ENCODE results near the gene MED27. TPM values are rescaled to one million over a fixed set of nuclear protein-coding genes. Genes with fewer than 3 reads are reported as not detected.

Gene MED27
- total RNA-seq, 2 experiments from 2014 or later = 31.3 to 32.9 TPM

DNA sequence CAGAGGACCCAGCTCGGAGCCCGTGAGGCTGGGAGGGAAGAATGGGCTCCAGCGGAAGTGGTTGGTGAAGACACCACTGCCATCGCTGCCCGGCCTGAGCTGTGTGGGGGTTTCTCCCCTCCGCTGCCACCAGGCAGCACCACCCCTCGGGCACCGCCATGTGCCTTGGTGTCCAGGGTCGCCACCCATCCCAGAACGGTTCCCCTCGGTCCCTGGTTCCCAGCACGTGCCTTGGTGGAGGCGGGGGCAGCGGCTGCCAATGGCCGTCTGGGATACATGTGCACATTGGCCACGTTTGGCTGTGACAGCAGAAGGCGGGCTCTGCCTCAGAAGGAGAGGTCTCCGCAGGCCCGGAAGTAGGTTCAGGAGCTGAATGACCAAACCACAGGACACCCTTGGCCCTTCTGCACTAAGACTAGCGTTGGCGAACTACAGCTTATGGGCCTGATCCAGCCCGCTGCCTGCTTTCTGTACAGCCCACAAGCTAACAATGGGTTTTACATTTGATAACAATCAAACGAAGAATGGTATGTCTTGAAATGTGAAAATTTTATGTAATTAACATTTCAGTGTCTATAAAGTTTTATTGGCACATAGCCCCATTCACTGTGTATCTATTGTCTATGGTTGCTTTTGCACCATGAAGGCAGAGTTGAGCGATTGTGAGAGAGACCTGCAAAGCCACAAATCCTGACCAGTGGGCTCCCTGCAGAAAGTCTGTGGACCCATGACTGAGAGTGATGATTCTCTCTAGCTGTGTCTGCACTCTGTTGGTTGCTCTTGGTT lies 248.1 kb downstream of the MED27 start:
- Mint-ChIP-seq H3K4me3 (no peak overlapping the region), H3K9me3 (peaks cover 7% of the 10 kb centered on the region), H3K36me3 (no peaks in the 10 kb centered on the region), H3K27me3 (peaks cover 14% of the 10 kb centered on the region), H3K27ac (no peak overlapping the region), H3K4me1 (no peaks in the 10 kb centered on the region)
- no peak for DNase-seq

DNA sequence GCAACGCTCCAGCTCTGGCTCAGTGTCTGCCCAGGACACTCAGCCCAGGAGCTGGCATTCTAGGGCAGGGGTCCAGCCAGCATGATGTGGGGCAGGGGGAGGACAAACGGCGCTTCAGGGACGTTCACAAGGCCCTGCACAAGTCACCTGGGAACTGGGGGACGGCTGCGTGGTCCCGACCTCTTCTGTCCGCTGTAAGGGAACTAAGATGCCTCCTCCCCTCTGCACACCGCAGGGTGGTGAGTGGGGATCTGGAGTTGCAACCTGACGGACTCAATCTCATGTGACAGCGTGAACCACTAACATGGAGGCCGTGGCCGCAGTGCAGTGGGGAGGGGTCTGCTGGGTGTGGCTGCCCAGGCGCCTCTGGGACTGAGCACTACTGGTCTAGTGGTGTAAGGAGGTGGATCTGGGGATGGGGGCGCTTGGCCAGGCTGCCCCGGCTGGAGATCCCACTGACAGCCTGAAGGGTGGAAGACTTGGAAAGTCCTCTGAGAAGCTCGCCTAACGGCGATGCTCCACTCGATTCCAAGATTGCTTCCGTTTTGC lies 251.8 kb downstream of the MED27 start:
- H3K36me3 Mint-ChIP-seq = no peaks in the 10 kb centered on the region
- no peak overlapping the region for H3K27ac Mint-ChIP-seq
- H3K9me3 Mint-ChIP-seq = no peaks in the 10 kb centered on the region
- DNase-seq = no peak
- H3K27me3 Mint-ChIP-seq = peaks cover 18% of the 10 kb centered on the region
- no peaks in the 10 kb centered on the region for H3K4me1 Mint-ChIP-seq
- H3K4me3 Mint-ChIP-seq = no peak overlapping the region

DNA sequence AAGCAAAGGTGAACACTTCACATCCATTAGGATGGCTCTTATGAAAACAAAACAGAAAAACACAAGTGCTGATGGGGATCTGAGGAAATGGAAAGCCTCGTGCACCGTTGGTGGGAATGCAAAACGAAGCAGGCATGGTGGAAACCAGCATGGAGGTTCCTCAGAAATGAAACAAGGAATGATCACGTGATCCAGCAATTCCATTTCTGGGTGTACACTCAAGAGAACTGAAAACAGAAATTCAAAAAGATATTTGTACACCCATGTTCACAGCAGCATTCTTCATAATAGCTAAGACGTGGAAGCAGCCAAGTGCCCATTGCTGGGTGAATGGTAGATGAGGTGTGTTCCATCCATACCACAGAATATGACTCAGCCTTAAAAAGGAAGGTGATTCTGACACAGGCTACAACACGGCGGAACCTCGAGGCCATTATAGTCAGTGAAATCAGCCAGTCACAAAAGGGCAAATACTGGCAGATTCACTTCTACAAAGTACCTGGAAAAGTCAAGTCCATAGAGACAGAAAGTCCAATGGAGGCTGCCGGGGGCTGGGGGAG lies 252.6 kb downstream of the MED27 start:
- H3K4me3 Mint-ChIP-seq = no peak overlapping the region
- H3K4me1 Mint-ChIP-seq = no peaks in the 10 kb centered on the region
- H3K27me3 Mint-ChIP-seq = peaks cover 18% of the 10 kb centered on the region
- H3K27ac Mint-ChIP-seq = no peak overlapping the region
- H3K9me3 Mint-ChIP-seq = no peaks in the 10 kb centered on the region
- no peaks in the 10 kb centered on the region for H3K36me3 Mint-ChIP-seq
- no peak for DNase-seq

DNA sequence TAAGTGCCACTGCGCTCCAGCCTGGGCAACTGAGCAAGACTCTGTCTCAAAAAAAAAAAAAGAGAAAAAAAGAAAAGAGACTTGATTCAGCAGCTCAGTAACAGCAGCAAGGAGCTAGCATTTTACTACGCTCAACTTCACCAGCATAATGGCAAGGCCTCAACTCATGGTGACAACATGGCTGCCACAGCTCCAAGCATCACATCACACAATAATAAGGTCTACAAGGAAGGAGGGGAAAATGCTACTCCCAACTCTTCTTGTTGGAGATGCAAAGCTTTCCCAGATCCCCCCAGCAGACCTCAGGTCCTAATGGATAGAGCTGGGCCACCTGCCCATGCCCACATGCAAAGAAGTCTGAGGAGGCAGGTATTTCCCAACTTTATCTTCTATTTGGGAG lies 253.6 kb downstream of the MED27 start:
- Mint-ChIP-seq H3K9me3 (no peaks in the 10 kb centered on the region), H3K36me3 (no peaks in the 10 kb centered on the region)

DNA sequence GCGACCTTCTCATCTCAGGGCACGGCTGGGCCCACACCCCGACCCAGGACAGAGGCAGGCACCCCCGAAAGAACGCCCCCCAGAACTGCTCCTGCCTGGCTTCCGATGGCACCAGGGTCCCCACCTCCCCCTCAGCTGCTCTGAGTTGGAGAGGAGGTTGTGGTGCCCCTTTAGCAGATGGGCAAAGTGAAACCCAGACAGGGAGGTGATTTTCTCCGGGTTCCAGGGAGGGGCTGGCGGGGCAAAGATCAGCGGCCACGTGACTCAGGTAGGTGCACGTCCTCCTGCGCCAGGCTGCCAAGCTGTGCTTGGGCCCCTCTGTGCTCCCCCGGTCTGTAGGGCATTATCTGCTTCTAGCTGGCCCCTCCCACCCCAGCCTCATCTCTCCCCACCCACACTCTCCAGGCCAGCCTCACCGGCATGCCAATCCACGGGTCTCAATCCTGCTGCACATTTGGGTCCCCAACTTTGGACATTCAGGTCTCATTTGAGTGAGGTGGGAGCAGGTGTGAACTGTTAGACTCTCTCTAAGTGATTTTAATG lies 254.6 kb downstream of the MED27 start:
- Mint-ChIP-seq H3K4me1 (no peaks in the 10 kb centered on the region), H3K27ac (no peak overlapping the region), H3K4me3 (no peak overlapping the region), H3K9me3 (no peaks in the 10 kb centered on the region), H3K27me3 (peaks cover 26% of the 10 kb centered on the region), H3K36me3 (no peaks in the 10 kb centered on the region)
- no peak for DNase-seq

More for the DNA sequence above, 253.6 kb downstream of the MED27 start:
- DNase-seq = no peak
- Mint-ChIP-seq H3K4me3 (no peak overlapping the region), H3K27ac (no peak overlapping the region), H3K27me3 (peaks cover 22% of the 10 kb centered on the region), H3K4me1 (no peaks in the 10 kb centered on the region)

DNA sequence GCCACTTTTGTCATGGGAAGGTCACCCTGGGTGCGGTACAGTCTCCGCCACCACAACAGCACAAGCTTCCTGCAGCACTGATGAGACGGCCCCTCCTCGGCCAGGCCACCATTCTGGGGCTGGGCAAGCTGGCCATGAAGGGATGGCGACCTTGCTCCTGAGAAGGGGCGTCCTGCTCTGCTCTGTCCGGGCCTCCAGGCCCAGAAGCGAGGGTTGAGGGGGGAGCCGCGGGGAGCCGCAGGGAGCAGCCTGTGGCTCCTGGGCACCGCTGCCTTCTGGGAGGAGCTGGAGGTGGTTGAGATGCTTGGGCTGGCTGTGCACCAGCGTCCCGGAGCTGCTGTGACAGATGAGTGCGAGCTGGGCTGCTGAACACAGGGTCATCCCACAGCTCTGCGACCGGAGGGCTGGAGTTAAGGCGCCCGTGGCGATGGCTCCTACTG lies 255.5 kb downstream of the MED27 start:
- no peak overlapping the region for H3K27ac Mint-ChIP-seq
- H3K4me1 Mint-ChIP-seq = no peaks in the 10 kb centered on the region
- peaks cover 30% of the 10 kb centered on the region for H3K27me3 Mint-ChIP-seq

DNA sequence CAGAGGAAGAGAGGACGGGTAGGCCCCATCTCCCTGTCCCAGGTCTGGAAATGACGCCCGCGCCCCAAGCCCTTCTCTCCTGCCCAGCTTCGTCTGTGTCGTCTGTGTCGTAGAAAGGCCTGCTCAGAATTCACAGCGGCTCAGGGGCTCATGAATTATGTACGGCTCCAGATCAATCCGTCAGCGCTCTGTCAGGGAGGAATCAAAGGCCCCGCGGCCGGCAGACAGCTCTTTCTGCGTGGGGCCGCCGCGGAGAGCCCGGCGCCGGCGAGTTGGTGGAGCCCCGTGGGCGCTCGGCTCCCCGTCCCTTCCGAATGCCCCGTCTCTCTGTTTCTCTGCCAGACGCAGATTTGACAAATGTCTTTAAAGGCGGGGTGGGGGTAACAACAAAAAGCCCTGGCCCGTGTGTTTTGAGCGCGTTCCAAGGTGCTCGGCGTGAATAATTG lies 255.9 kb downstream of the MED27 start:
- H3K36me3 Mint-ChIP-seq = no peaks in the 10 kb centered on the region
- no peak overlapping the region for H3K27ac Mint-ChIP-seq
- no peak for DNase-seq
- H3K27me3 Mint-ChIP-seq = peaks cover 30% of the 10 kb centered on the region
- no peaks in the 10 kb centered on the region for H3K9me3 Mint-ChIP-seq
- H3K4me1 Mint-ChIP-seq = no peaks in the 10 kb centered on the region
- no peak overlapping the region for H3K4me3 Mint-ChIP-seq

More for the DNA sequence above, 255.5 kb downstream of the MED27 start:
- no peak for DNase-seq
- Mint-ChIP-seq H3K36me3 (no peaks in the 10 kb centered on the region), H3K9me3 (no peaks in the 10 kb centered on the region), H3K4me3 (no peak overlapping the region)

DNA sequence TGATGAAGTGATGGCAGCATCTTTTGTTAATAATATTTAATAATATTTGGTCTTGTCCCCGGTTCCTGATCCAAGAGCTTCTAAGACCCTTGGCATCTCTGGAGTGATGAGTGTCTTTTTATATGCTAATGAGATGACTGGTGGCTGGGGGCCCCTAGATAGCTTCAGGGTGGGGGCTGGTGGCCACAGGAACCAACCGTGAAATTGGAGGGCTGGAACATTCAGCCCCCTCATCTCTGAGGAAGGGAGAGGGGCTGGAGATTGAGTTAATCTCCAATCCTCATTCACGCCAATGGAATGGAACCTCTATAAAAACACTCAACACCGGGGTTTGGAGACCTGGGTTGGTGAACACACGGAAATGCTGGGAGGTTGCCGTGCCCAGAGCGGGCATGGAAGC lies 261.6 kb downstream of the MED27 start:
- H3K4me1 Mint-ChIP-seq = no peaks in the 10 kb centered on the region
- H3K9me3 Mint-ChIP-seq = no peaks in the 10 kb centered on the region
- DNase-seq = no peak
- H3K4me3 Mint-ChIP-seq = no peak overlapping the region
- no peaks in the 10 kb centered on the region for H3K36me3 Mint-ChIP-seq
- H3K27ac Mint-ChIP-seq = no peak overlapping the region
- H3K27me3 Mint-ChIP-seq = peaks cover 32% of the 10 kb centered on the region

DNA sequence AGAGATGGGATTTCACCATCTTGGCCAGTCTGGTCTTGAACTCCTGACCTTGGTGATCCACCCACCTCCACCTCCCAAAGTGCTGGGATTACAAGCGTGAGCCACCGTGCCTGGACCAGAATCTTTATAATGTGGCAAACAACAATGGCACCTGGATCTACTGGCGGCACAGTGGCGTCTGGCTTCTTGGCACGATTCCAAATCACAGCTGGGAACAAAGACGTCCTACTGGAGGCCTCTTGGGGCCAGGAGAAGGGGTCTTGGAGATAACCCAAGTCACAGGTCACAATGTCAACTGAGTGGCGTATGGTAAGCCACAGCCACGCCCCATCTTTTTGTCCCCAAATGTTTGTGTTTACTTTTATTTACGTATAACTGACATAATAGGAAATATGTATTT lies 262.0 kb downstream of the MED27 start:
- Mint-ChIP-seq H3K27me3 (peaks cover 36% of the 10 kb centered on the region), H3K27ac (no peak overlapping the region), H3K4me1 (no peaks in the 10 kb centered on the region), H3K4me3 (no peak overlapping the region), H3K9me3 (no peaks in the 10 kb centered on the region), H3K36me3 (no peaks in the 10 kb centered on the region)
- no peak for DNase-seq

DNA sequence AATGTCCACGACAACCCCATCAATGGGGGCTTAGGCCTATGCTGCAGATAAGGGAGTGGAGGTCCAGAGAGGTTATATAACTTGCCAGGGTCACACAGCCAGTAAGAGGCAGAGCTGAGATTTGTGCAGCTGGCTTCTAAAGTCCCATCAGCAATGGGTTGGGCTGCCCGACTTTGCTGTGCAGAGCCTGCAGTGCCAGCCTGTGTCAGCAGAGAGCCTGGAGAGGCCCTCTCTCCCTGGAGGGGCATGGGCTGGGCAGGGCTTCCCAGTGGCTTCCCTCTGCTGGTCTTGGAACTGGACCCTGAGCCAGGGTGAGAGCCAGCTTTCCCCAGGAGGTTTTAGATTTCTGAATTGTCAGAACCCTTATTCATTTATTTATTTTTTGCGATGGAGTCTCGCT lies 262.6 kb downstream of the MED27 start:
- peaks cover 38% of the 10 kb centered on the region for H3K27me3 Mint-ChIP-seq
- no peaks in the 10 kb centered on the region for H3K4me1 Mint-ChIP-seq
- no peak overlapping the region for H3K4me3 Mint-ChIP-seq
- no peaks in the 10 kb centered on the region for H3K9me3 Mint-ChIP-seq
- no peaks in the 10 kb centered on the region for H3K36me3 Mint-ChIP-seq
- H3K27ac Mint-ChIP-seq = no peak overlapping the region
- DNase-seq = no peak

DNA sequence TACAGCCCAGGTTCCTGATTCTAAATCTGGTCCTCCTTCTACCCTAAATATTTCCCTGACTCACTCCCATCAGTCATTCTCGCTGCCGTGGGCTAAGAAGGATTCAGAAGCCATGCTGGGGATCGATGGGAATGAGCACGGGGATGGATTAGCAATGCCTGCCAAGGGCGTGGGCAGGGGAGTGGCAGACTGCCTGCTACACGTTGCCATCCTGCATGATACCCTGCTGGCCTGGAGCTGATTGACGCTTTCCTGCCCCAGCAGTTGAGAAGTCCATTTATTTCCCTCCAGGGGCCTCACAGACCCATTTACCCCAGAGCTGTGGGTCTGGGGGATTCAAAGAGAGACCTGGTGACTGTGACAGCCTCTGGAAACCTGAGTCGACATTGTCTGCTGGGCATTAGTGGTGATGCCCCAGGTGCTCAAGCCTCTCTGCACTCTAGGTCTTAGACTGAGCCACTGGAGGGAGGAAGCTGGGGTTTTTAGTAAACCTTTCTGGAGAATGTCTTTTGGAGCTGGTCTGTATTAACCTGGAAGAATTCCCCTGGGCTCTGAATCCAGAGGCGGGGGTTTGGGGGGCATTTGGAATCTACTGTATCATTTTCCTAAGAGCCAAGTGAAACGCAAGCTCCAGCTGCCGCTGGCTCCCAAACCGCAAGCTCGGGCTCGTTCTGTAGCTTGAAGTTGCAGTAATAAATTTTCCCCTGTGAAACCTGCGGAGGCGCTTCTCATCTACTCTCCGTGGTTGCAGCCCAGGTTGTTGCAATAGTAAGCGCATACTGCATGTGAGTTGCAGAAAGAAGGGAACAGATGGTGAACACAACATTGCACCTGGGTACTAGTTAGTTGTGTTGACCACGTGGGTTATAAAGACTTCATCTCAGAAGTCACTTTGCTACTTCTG lies 263.4 kb downstream of the MED27 start:
- Mint-ChIP-seq H3K4me3 (no peak overlapping the region), H3K9me3 (no peaks in the 10 kb centered on the region), H3K27me3 (peaks cover 39% of the 10 kb centered on the region), H3K36me3 (no peaks in the 10 kb centered on the region), H3K27ac (no peak overlapping the region), H3K4me1 (no peaks in the 10 kb centered on the region)
- no peak for DNase-seq

DNA sequence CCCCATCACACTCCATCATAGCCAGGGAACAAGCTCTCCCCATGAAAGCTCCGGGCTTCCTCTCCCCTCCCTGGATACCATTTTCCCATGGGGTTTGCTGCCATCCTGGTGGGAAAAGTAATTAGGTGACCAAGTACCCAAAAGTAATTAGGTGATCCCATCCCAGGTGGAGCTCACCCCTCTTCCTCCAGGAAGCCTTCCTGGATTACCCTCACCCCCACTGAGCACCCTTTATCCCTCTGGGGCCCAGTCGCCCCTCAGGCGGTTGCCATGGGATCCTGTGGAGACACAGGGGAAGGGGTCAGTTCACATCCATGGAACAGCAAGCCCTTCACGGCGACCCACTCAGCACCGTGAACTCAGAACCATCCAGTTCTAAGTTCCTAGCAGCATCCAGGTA lies 265.0 kb downstream of the MED27 start:
- no peaks in the 10 kb centered on the region for H3K4me1 Mint-ChIP-seq
- H3K27me3 Mint-ChIP-seq = peaks cover 35% of the 10 kb centered on the region
- H3K36me3 Mint-ChIP-seq = no peaks in the 10 kb centered on the region
- no peak overlapping the region for H3K27ac Mint-ChIP-seq
- DNase-seq = no peak
- no peaks in the 10 kb centered on the region for H3K9me3 Mint-ChIP-seq
- no peak overlapping the region for H3K4me3 Mint-ChIP-seq

DNA sequence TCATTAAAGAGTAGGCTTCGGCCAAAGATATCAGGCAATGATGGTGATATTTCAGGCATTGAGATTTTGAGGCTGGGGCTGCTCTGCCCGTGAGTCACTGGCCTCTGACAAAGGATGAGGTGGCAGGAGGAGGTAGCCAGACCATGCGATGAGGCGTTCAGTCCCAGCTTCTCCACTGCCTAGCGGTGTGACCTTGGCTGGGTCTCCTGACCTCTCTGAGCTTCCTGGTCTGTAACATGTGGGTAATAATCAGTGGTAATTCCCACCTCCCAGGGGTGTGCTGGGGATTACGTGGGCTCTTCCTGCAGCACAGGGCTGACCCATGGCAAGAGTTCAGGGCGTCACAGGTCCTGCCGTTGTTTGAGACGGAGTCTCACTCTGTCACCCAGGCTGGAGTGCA lies 266.6 kb downstream of the MED27 start:
- Mint-ChIP-seq H3K27ac (no peak overlapping the region), H3K27me3 (peaks cover 44% of the 10 kb centered on the region), H3K4me1 (no peaks in the 10 kb centered on the region), H3K36me3 (no peaks in the 10 kb centered on the region), H3K4me3 (no peak overlapping the region), H3K9me3 (no peaks in the 10 kb centered on the region)
- DNase-seq = no peak

DNA sequence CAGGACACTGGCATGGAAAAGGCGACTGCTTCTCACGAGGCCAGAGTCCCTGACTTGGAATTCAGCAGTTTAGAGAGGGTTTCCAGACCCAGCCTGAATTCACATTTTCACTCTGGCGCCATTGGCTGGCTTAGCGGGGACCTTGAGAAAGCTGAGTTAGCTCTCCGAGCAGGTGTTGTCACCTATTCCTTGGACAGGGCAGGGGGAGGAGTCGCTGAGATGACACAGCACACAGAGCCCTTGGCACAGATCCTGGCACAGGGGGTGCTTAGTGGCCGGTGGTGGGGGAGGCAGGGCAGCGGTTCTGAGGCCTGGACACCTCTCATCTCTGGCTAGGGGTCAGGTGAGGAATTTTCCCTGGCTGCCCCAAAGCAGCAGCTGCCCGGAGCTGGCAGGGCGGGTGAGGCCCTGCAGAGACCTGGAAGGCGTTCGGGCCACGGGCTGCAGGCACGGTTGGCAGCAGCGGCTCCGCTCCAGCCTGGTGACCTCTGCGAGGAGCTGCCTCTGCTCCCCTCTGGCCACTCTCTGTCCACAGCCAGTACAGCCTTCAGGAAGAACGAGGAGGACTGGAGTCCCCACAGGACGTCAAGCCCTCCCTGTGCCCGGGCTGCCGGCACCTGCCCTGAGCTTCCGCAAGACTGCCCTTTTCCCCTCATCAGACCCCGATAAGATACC lies 267.4 kb downstream of the MED27 start:
- DNase-seq = no peak
- Mint-ChIP-seq H3K4me1 (no peaks in the 10 kb centered on the region), H3K9me3 (no peaks in the 10 kb centered on the region), H3K27me3 (peaks cover 51% of the 10 kb centered on the region), H3K27ac (no peak overlapping the region), H3K36me3 (no peaks in the 10 kb centered on the region), H3K4me3 (no peak overlapping the region)

All from activated naive CD8-positive, alpha-beta T cell treated with anti-CD3 and anti-CD28 coated beads for 36 hours (primary cell).